ENCODE data around the gene POLR3B.

The POLR3B gene

GRCh38 chr12:106541201-106541600 lies 183.7 kb downstream of the POLR3B start:
- DNase-seq (ENCODE audit: low read depth in 3 of 3, low spot score in 1 of 3), result no peak

- no peak for DNase-seq (ENCODE audit: low read depth in 3 of 3, low spot score in 1 of 3)
Observed at GRCh38 chr12:106551410-106551809, 193.9 kb downstream of the POLR3B start.

GRCh38 chr12:106552228-106552627 lies 194.7 kb downstream of the POLR3B start:
- DNase-seq (ENCODE audit: low read depth in 3 of 3, low spot score in 1 of 3), result no peak
